HepG2 (cell line): ENCODE results near the gene SMNDC1. TPM values are rescaled to one million over a fixed set of nuclear protein-coding genes. Genes with fewer than 3 reads are reported as not detected.

Experiments
- ATAC-seq: fragments of 200-7000 bp; cut with Tn5 transposase; 3 replicates; pipeline ENCODE4 v1.9.1; 2020; ENCODE audit warnings: mild to moderate bottlenecking, moderate library complexity
- BruUV-seq: library from RNA; stranded (reverse); fragments of 400-500 nt; replicated peaks from 2 replicates; lab custom pipeline; 2021; lab: Mats Ljungman, UMichigan
- CTCF ChIA-PET: fragments of 300-600 bp; formaldehyde crosslinking; extraction: SDS; loops from one replicate; lab custom pipeline; 2021; ENCODE audit warnings: low total read pairs, inconsistent platforms, low intra/inter-chr PET ratio; lab: Yijun Ruan, JAX
- POLR2A ChIA-PET: fragments of 350-600 bp; sonication (Branson Sonifier 250); formaldehyde crosslinking; loops from one replicate; lab custom pipeline; 2020; ENCODE audit warnings: antibody characterized with exemption, inconsistent platforms; lab: Yijun Ruan, JAX
- DNase-seq: peaks from one replicate; pipeline ENCODE4 v3.0.0-alpha.2; 2015; ENCODE audit warnings: low spot score
- FAIRE-seq: peaks from 3 replicates; lab custom pipeline; 2011; peaks lifted over from hg19 to GRCh38; lab: Jason Lieb, UNC
- H2AFZ ChIP-seq: one replicate; pipeline ENCODE4 v1.6.1; 2011; ENCODE audit warnings: low read length, inconsistent platforms
- H3K27ac ChIP-seq: fragments of 300-600 bp; 3 replicates; pipeline ENCODE4 v1.8.0; 2011; ENCODE audit warnings: mixed run types, mild to moderate bottlenecking, mixed read lengths, low read length, inconsistent platforms; ENCODE audit not compliant: insufficient read depth; ENCODE audit errors: extremely low read length
- H3K27me3 ChIP-seq, 2 experiments: fragments of 200-600 bp in 1 of 2; 2 replicates in 1 of 2; 3 replicates in 1 of 2; pipeline versions ENCODE4 v1.6.0 to v1.8.0; 2011; ENCODE audit warnings: low read length in 2 of 2, mild to moderate bottlenecking in 2 of 2, moderate library complexity in 2 of 2, inconsistent platforms in 1 of 2; ENCODE audit not compliant: insufficient read depth in 2 of 2, control insufficient read depth in 1 of 2
- H3K36me3 ChIP-seq, 2 experiments: fragments of 200-600 bp in 1 of 2; replicated peaks in 1 of 2; 2 replicates in 1 of 2; 3 replicates in 1 of 2; pipeline versions ENCODE4 v1.5.1 to v1.8.0; 2011; ENCODE audit warnings: low read length in 2 of 2, inconsistent platforms in 1 of 2; ENCODE audit not compliant: insufficient read depth in 2 of 2, control insufficient read depth in 1 of 2
- H3K4me1 ChIP-seq: 2 replicates; pipeline ENCODE4 v1.5.1; 2012; ENCODE audit warnings: low read length, inconsistent platforms; ENCODE audit not compliant: insufficient read depth
- H3K4me2 ChIP-seq: 2 replicates; pipeline ENCODE4 v1.6.0; 2011; ENCODE audit warnings: low read depth, low read length, inconsistent platforms
- H3K4me3 ChIP-seq, 3 experiments: fragments of 200-600 bp in 1 of 3; sonication (generic), shearing (Covaris generic) in 1 of 3; replicated peaks in 1 of 3; 2 replicates each; pipeline ENCODE4 v1.5.1; 2011 to 2016; ENCODE audit warnings: low read length in 3 of 3, inconsistent platforms in 2 of 3, low read depth in 2 of 3, mild to moderate bottlenecking in 2 of 3, control low read depth in 1 of 3, mixed read lengths in 1 of 3; ENCODE audit not compliant: insufficient read depth in 1 of 3
- H3K79me2 ChIP-seq: one replicate; pipeline ENCODE4 v1.6.1; 2011; ENCODE audit warnings: low read length, inconsistent platforms; ENCODE audit not compliant: insufficient read depth
- H3K9ac ChIP-seq: 2 replicates; pipeline ENCODE4 v1.6.0; 2011; ENCODE audit warnings: mild to moderate bottlenecking, low read depth, low read length, inconsistent platforms; ENCODE audit not compliant: insufficient read depth
- H3K9me3 ChIP-seq: 2 replicates; pipeline ENCODE4 v1.5.1; 2012; ENCODE audit warnings: mild to moderate bottlenecking, low read length
- H4K20me1 ChIP-seq: 2 replicates; pipeline ENCODE4 v1.6.0; 2011; ENCODE audit warnings: inconsistent platforms, mild to moderate bottlenecking, low read length, moderate library complexity; ENCODE audit not compliant: insufficient read depth
- BCL6 ChIP-seq: IDR thresholded peaks from 2 replicates; pipeline ENCODE4 v1.6.1; 2016; ENCODE audit warnings: missing genetic modification reagents, missing compliant biosample characterization
- BRD4 ChIP-seq: sonication (generic); formaldehyde crosslinking; IDR thresholded peaks from 2 replicates; pipeline ENCODE4 v1.4.0; 2020; ENCODE audit warnings: missing genetic modification reagents
- KMT2A ChIP-seq: sonication (generic); formaldehyde crosslinking; IDR thresholded peaks from 2 replicates; pipeline ENCODE4 v1.4.0; 2020; ENCODE audit warnings: missing genetic modification reagents
- POLR2AphosphoS2 ChIP-seq: IDR thresholded peaks from 2 replicates; pipeline ENCODE4 v1.6.1; 2011; ENCODE audit warnings: low read depth, low read length, improper control_type of control experiment
- RAD21 ChIP-seq: fragments of 450-650 bp; formaldehyde crosslinking; IDR thresholded peaks from 2 replicates; pipeline ENCODE4 v1.5.0; 2020; ENCODE audit warnings: mild to moderate bottlenecking
- ZKSCAN8 ChIP-seq: IDR thresholded peaks from 2 replicates; pipeline ENCODE4 v1.6.1; 2016; ENCODE audit warnings: borderline replicate concordance, missing genetic modification reagents, missing compliant biosample characterization
- ZNF484 ChIP-seq: sonication (generic); formaldehyde crosslinking; IDR thresholded peaks from 2 replicates; pipeline ENCODE4 v1.5.1; 2020; ENCODE audit warnings: mild to moderate bottlenecking, low read depth, missing genetic modification reagents, borderline replicate concordance
- WGBS: methylation state at CpG from one replicate; pipeline ENCODE4 v1.1.6; 2017; ENCODE audit warnings: low lambda C conversion rate; 5-methylcytosine and 5-hydroxymethylcytosine counted together
- in situ Hi-C: cut with HindIII; loops from 2 replicates; pipeline ENCODE4 v1.10.0; 2017; ENCODE audit warnings: low pct_unique_long_range_greater_than_20kb; ENCODE audit not compliant: extremely low pct_ligation_motif_present
- intact Hi-C: fragments of 100-400 bp; cut with micrococcal nuclease; formaldehyde crosslinking; loops from one replicate; pipeline ENCODE4 v1.10.0; 2022; ENCODE audit not compliant: unreplicated experiment
- polyA plus RNA-seq, 8 experiments: library from polyadenylated mRNA; depleted of rRNA in 3 of 8; stranded (reverse) in 7 of 8; unstranded in 1 of 8; fragments of >200 nt; fragmentation: Illumina TruSeq in 4 of 8; extraction: Trizol in 4 of 8; gene quantifications; 2 replicates each; pipeline versions ENCODE4 v1.2.1 to v1.2.3, GENCODE V29; 2011 to 2016; ENCODE audit warnings: low read depth in 4 of 8, missing spikeins in 1 of 8, mixed read lengths in 1 of 8; ENCODE audit not compliant: insufficient read depth in 1 of 8
- total RNA-seq, 5 experiments: library from RNA; depleted of rRNA; stranded (reverse); fragments of >200 nt; fragmentation: Illumina TruSeq; extraction: Trizol; gene quantifications; 2 replicates each; pipeline ENCODE4 v1.2.3, GENCODE V29; 2016; ENCODE audit warnings: low read depth in 1 of 5
- TF ChIP-seq, protein P1 (sequence below): sonication (generic); formaldehyde crosslinking; IDR thresholded peaks from 2 replicates; pipeline ENCODE4 v1.4.0; 2020; ENCODE audit warnings: missing genetic modification reagents
- TF ChIP-seq, protein P2 (sequence below): sonication (generic); formaldehyde crosslinking; conservative IDR thresholded peaks from 2 replicates; pipeline ENCODE4 v1.8.0; 2022; ENCODE audit warnings: missing genetic modification reagents

The SMNDC1 gene
- total and polyA plus RNA-seq, 2 of the 13 experiments (the other 11 are each of a cell fraction or from before 2014, with no cell fraction given) = 7.8 to 8.9 TPM

DNA sequence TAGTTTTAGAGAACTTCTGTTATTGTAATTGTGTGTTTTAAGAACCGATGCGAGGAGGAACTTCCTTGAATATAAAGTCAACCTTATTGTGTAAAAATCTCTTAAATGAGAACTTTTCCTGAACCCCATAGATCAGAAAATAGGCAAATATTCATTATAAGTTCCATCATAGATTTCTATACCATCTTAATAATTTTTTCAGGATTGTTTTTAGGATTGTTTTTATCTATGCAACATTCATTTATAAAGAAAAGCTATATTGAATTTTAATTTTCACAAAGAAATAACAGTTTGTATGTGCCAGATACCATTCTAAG is 1.7 kb upstream of the SMNDC1 start (continued):
- TF ChIP-seq, protein P1, sequence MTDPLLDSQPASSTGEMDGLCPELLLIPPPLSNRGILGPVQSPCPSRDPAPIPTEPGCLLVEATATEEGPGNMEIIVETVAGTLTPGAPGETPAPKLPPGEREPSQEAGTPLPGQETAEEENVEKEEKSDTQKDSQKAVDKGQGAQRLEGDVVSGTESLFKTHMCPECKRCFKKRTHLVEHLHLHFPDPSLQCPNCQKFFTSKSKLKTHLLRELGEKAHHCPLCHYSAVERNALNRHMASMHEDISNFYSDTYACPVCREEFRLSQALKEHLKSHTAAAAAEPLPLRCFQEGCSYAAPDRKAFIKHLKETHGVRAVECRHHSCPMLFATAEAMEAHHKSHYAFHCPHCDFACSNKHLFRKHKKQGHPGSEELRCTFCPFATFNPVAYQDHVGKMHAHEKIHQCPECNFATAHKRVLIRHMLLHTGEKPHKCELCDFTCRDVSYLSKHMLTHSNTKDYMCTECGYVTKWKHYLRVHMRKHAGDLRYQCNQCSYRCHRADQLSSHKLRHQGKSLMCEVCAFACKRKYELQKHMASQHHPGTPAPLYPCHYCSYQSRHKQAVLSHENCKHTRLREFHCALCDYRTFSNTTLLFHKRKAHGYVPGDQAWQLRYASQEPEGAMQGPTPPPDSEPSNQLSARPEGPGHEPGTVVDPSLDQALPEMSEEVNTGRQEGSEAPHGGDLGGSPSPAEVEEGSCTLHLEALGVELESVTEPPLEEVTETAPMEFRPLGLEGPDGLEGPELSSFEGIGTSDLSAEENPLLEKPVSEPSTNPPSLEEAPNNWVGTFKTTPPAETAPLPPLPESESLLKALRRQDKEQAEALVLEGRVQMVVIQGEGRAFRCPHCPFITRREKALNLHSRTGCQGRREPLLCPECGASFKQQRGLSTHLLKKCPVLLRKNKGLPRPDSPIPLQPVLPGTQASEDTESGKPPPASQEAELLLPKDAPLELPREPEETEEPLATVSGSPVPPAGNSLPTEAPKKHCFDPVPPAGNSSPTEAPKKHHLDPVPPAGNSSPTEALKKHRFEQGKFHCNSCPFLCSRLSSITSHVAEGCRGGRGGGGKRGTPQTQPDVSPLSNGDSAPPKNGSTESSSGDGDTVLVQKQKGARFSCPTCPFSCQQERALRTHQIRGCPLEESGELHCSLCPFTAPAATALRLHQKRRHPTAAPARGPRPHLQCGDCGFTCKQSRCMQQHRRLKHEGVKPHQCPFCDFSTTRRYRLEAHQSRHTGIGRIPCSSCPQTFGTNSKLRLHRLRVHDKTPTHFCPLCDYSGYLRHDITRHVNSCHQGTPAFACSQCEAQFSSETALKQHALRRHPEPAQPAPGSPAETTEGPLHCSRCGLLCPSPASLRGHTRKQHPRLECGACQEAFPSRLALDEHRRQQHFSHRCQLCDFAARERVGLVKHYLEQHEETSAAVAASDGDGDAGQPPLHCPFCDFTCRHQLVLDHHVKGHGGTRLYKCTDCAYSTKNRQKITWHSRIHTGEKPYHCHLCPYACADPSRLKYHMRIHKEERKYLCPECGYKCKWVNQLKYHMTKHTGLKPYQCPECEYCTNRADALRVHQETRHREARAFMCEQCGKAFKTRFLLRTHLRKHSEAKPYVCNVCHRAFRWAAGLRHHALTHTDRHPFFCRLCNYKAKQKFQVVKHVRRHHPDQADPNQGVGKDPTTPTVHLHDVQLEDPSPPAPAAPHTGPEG (CRISPR knock-in tag) = no peak
- TF ChIP-seq BCL6 (CRISPR knock-in tag) (no peak), POLR2AphosphoS2 (no peak), KMT2A (CRISPR knock-in tag) (no peak), BRD4 (no peak), ZKSCAN8 (CRISPR knock-in tag) (no peak)

DNA sequence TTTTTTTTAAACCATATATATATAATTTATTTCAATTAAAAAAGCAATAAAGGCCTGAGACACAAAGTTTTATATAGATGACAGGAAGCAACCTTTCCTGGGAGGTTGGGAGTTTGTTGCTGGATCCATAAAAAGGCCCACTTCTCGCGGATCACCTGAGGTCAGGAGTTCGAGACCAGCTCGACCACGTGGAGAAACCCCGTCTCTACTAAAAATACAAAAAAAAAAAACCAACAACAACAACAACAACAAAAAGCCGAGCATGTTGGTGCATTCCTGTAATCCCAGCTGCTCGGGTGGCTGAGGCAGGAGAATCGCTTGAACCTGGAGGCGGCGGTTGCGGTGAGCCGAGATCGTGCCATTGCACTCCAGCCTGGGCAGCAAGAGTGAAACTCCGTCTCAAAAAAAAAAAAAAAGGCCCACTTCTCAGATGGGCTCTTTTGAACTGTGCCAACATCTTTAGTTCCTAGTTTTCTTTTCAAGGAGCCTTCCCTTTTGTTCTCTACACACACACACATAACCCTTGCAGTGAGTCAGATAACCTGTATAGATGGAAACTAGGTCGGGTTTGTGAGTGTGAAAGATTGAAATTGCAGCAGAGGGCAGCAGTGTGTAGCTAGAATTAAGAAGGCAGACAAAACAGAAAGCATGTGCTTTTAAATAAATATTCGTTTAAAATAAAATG is 1.2 kb upstream of the SMNDC1 start:
- Histone ChIP-seq H4K20me1 (peaks cover 15% of the 10 kb centered on the region), H3K36me3 (peaks cover 0 to 20% of the 10 kb centered on the region in 2 experiments; a peak in 2 of 5 replicates), H3K9me3 (no peaks in the 10 kb centered on the region), H3K9ac (no peak overlapping the region), H3K27me3 (no peaks in the 10 kb centered on the region; a peak in 1 of 5 replicates), H3K4me1 (peaks cover 32% of the 10 kb centered on the region), H2AFZ (no peak overlapping the region), H3K4me2 (peak overlapping the region; percentile 77), H3K27ac (peak overlapping the region; percentile 85), H3K4me3 (peak overlapping the region in 2 of 3 experiments; percentile 93 to 99; a peak in 3 of 6 replicates), H3K79me2 (peaks cover 36% of the 10 kb centered on the region)
- intact Hi-C loops (loop anchor here (1.0 to 2.0 kb wide), 3 partner anchors 53 to 294 kb away; no protein-coding TSS in a partner anchor), in situ Hi-C loops (no loop called here)
- CTCF ChIA-PET = interaction anchor here (1.5 kb wide), 1 partner anchor 241 kb away, joined by 12 read pairs; no protein-coding TSS in a partner anchor
- POLR2A ChIA-PET = interaction anchor here (1.0 to 1.3 kb wide), 7 partner anchors 10 to 195 kb away, joined by 3 to 7 read pairs (median 5); no protein-coding TSS in a partner anchor
- DNase-seq = peak; percentile 74
- whole genome bisulfite sequencing = 62% methylated on average over 17 of the region's 17 CpGs
- ATAC-seq = peak; percentile 51
- FAIRE-seq = peak; percentile 53
- no TSS peak for BruUV-seq
- TF ChIP-seq, protein P2, sequence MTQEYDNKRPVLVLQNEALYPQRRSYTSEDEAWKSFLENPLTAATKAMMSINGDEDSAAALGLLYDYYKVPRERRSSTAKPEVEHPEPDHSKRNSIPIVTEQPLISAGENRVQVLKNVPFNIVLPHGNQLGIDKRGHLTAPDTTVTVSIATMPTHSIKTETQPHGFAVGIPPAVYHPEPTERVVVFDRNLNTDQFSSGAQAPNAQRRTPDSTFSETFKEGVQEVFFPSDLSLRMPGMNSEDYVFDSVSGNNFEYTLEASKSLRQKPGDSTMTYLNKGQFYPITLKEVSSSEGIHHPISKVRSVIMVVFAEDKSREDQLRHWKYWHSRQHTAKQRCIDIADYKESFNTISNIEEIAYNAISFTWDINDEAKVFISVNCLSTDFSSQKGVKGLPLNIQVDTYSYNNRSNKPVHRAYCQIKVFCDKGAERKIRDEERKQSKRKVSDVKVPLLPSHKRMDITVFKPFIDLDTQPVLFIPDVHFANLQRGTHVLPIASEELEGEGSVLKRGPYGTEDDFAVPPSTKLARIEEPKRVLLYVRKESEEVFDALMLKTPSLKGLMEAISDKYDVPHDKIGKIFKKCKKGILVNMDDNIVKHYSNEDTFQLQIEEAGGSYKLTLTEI (CRISPR knock-in tag) = no peak
- TF ChIP-seq ZNF484 (CRISPR knock-in tag) = no peak
- TF ChIP-seq RAD21 (CRISPR knock-in tag) = 0 out of 2 replicates have a peak, but pooled peaks have one; percentile 22
